Measurements from ENCODE around the gene TPRG1L. TPM values are rescaled to one million over a fixed set of nuclear protein-coding genes. Genes with fewer than 3 reads are reported as not detected.
"Not testable (repeated sequence)": the region's sequence is repeated elsewhere in the genome, so short reads cannot be mapped to it uniquely, and the experiment has no call there.

The TPRG1L gene
- 14.5 and 14.9 TPM in 2 replicates for total RNA-seq
- long read RNA-seq, partial matches to known transcripts: 0 of 1 reads
- long read RNA-seq, other reads (novel, unspliced or antisense): 1 of 1 reads

DNA sequence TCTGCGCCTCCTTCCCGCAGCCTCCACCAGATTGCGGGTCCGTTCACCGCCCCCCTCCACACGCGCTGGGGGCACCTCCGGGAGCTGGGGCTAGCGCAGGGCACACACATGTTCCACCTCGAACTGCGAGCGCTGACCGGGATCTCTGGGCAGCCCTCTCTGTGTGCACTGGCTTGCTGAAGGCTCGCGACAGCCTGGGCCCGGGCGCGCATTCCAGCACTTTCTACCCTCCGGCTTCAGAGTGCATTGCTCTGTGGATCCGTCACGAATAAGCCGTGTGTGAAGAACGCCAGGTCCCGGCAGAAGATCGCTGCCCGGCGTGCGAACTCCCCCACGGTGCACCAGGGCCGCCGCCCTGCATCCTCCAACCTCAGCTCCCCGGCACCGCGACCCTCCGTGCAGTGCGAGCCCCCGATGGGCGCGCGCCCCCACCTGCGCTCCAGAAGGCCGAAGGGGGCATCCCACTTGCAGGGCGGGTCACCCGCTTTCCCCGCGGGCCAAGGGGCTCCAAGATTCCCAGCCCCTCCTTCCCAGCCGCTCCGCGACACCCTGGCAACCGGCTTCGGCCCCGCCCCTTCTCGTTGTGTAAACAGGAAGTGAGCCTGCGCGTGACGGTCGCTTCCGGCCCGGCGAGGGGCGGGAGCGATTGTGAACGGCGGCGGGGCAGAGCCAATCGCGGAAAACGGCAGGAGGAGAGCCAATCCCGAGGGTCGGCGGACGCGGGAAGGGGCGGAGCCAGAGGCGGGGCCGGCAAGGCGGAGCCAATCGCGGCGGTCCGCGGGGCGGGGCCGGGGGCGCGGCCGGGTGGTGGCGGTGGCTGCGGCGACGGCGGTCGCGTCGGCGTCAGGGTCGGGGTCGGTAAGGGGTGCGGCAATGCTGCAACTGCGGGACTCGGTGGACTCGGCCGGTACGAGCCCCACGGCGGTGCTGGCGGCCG lies at the start of gene TPRG1L:
Gene TPRG1L, plus strand, starts transcription at position 816 of the 937 bp plus-strand sequence. Its CDS starts 58 bp downstream, at position 874.
- H3K9me3 Mint-ChIP-seq: no peaks in the 10 kb centered on the region
- H3K36me3 Mint-ChIP-seq (ENCODE audit: low read depth): no peaks in the 10 kb centered on the region
- DNase-seq (ENCODE audit: low read depth, low spot score): peak; percentile 99
- no peak for TF ChIP-seq CTCF (conservative IDR thresholded peaks at IDR 0.05)
- no peak within 1 kb of the TSS for H3K27ac Mint-ChIP-seq (ENCODE audit: unreplicated experiment)
- peaks cover 13% of the 10 kb centered on the region for H3K27me3 Mint-ChIP-seq (ENCODE audit: low read depth)
- peaks cover 22% of the 10 kb centered on the region for H3K4me1 Mint-ChIP-seq
- H3K4me3 Mint-ChIP-seq: peak within 1 kb of the TSS; percentile 93

- DNase-seq (ENCODE audit: low read depth, low spot score); H3K4me1 Mint-ChIP-seq; H3K4me3 Mint-ChIP-seq; H3K27me3 Mint-ChIP-seq (ENCODE audit: low read depth); H3K9me3 Mint-ChIP-seq; H3K36me3 Mint-ChIP-seq (ENCODE audit: low read depth); H3K27ac Mint-ChIP-seq (ENCODE audit: unreplicated experiment): not testable (repeated sequence)
Observed at GRCh38 chr1:3575515-3575914, 49.3 kb upstream of the TPRG1L start.

GRCh38 chr1:3575993-3576392 lies 48.8 kb upstream of the TPRG1L start:
- H3K27me3 Mint-ChIP-seq (ENCODE audit: low read depth): no peaks in the 10 kb centered on the region
- no peaks in the 10 kb centered on the region for H3K36me3 Mint-ChIP-seq (ENCODE audit: low read depth)
- no peak overlapping the region for H3K4me3 Mint-ChIP-seq
- no peak for TF ChIP-seq CTCF (conservative IDR thresholded peaks at IDR 0.05)
- no peaks in the 10 kb centered on the region for H3K9me3 Mint-ChIP-seq
- no peak for DNase-seq (ENCODE audit: low read depth, low spot score)
- H3K27ac Mint-ChIP-seq (ENCODE audit: unreplicated experiment): peak overlapping the region; percentile 81
- no peaks in the 10 kb centered on the region for H3K4me1 Mint-ChIP-seq

DNA sequence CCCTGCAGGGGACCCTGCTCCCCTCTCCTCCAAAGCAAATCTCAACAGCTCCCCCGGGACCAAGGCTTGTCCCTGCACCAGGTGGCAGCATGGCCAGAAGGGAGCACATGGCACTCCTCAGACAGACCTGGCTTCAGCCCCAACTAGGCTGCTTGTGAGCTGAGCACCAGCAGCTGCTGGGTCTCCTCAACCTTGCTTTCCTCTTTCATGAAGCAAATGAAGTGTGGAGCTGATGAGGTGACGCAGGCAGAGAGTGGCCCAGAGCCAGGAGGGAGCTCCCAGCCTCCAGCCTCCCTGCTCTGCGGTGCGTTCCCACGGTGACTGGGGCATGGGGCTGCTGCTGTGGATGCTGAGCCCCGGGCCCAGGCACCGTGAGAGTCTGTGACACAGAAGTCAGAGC lies 47.5 kb upstream of the TPRG1L start:
- Mint-ChIP-seq H3K27ac (ENCODE audit: unreplicated experiment) (no peak overlapping the region), H3K27me3 (ENCODE audit: low read depth) (no peaks in the 10 kb centered on the region)
- DNase-seq (ENCODE audit: low read depth, low spot score): no peak

DNA sequence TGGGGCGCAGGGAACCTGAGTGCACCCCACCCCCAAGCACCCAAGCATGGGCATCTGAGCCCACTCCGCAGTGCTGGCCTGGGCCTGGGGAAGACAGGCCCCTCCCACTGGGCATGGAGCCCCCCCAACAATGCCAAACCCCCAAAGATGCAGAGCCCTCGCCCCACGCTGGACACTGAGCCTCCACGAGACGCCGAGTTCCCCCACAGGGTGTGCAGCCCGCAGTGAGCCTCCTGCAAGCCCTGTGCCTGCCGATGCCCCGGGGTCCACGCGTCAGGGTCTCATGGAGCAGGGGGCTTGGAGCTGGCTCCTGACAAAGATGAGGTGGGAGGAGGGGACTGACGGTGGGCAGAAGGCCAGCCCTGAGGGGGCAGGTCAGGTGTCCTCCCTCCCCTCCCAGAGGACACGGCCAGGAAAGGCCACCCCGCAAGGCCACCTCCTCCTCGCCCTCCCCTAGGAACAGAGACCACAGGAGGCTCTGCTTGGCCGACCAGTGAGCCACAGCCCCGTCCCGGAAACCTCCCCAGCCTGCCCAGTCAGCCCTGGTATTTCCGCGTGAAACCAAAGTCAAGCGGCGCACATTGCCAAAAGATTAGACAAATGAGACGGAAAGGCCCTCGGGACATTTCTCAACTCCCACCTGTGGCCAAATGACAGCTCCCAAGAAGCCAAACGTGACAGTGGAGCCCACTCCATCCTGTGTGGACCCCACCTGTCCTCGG lies 46.9 kb upstream of the TPRG1L start:
- Mint-ChIP-seq H3K36me3 (ENCODE audit: low read depth) (no peaks in the 10 kb centered on the region), H3K4me1 (peaks cover 4% of the 10 kb centered on the region), H3K4me3 (no peak overlapping the region), H3K9me3 (no peaks in the 10 kb centered on the region), H3K27ac (ENCODE audit: unreplicated experiment) (no peak overlapping the region), H3K27me3 (ENCODE audit: low read depth) (no peaks in the 10 kb centered on the region)
- DNase-seq (ENCODE audit: low read depth, low spot score): no peak
- no peak for TF ChIP-seq CTCF (conservative IDR thresholded peaks at IDR 0.05)

More for the DNA sequence above, 47.5 kb upstream of the TPRG1L start:
- Mint-ChIP-seq H3K4me3 (no peak overlapping the region), H3K9me3 (no peaks in the 10 kb centered on the region), H3K36me3 (ENCODE audit: low read depth) (no peaks in the 10 kb centered on the region), H3K4me1 (peaks cover 1% of the 10 kb centered on the region)
- TF ChIP-seq CTCF (conservative IDR thresholded peaks at IDR 0.05): no peak
